Smooth muscle cell (in vitro differentiated cells): ENCODE data around the gene ACO1. TPM values are rescaled to one million over a fixed set of nuclear protein-coding genes. Genes with fewer than 3 reads are reported as not detected.

Experiments
- DNase-seq: peaks from one replicate; lab custom pipeline; 2025; ENCODE audit not compliant: unreplicated experiment; lab: John Stamatoyannopoulos, UW
- H2AFZ ChIP-seq: fragments of 200-600 bp; sonication (generic); 2 replicates; pipeline ENCODE4 v1.6.0; 2016; ENCODE audit warnings: antibody characterized with exemption, low read depth, mild to moderate bottlenecking
- H3F3A ChIP-seq: fragments of 200-600 bp; sonication (generic); 2 replicates; pipeline ENCODE4 v1.6.0; 2017; ENCODE audit warnings: antibody characterized with exemption, low read depth
- H3K27ac ChIP-seq: fragments of 200-600 bp; sonication (generic); 2 replicates; pipeline ENCODE4 v1.5.1; 2016; ENCODE audit warnings: low read depth, mild to moderate bottlenecking
- H3K27me3 ChIP-seq: fragments of 200-600 bp; sonication (generic); 2 replicates; pipeline ENCODE4 v1.6.1; 2016; ENCODE audit warnings: low read depth, mild to moderate bottlenecking
- H3K36me3 ChIP-seq: fragments of 200-600 bp; sonication (generic); 2 replicates; pipeline ENCODE4 v1.5.1; 2016; ENCODE audit warnings: low read depth
- H3K4me1 ChIP-seq: fragments of 200-600 bp; sonication (generic); 2 replicates; pipeline ENCODE4 v1.5.1; 2016; ENCODE audit warnings: low read depth
- H3K4me2 ChIP-seq: fragments of 200-600 bp; sonication (generic); 2 replicates; pipeline ENCODE4 v1.6.0; 2016; ENCODE audit warnings: mild to moderate bottlenecking
- H3K4me3 ChIP-seq: fragments of 200-600 bp; sonication (generic); 2 replicates; pipeline ENCODE4 v1.5.1; 2016; ENCODE audit warnings: mild to moderate bottlenecking
- H3K79me2 ChIP-seq: fragments of 200-600 bp; sonication (generic); 2 replicates; pipeline ENCODE4 v1.6.0; 2016; ENCODE audit warnings: low read depth, mild to moderate bottlenecking
- H3K9ac ChIP-seq: fragments of 200-600 bp; sonication (generic); 2 replicates; pipeline ENCODE4 v1.6.0; 2016; ENCODE audit warnings: low read depth
- H3K9me3 ChIP-seq: fragments of 200-600 bp; sonication (generic); replicated peaks from 2 replicates; pipeline ENCODE4 v1.5.1; 2016; ENCODE audit warnings: low read depth
- H4K20me1 ChIP-seq: fragments of 200-600 bp; sonication (generic); 2 replicates; pipeline ENCODE4 v1.6.0; 2016; ENCODE audit warnings: low read depth
- WGBS: methylation state at CpG from one replicate; pipeline ENCODE4 v1.1.7; 2016; ENCODE audit warnings: low lambda C conversion rate; 5-methylcytosine and 5-hydroxymethylcytosine counted together
- polyA plus RNA-seq: library from polyadenylated mRNA; unstranded; fragments of >200 nt; fragmentation: Nextera tagmentation; extraction: Ambion mirVana; gene quantifications from 2 replicates; pipeline ENCODE4 v1.2.1, GENCODE V29; 2016
- total RNA-seq: library from RNA; depleted of rRNA; stranded (reverse); fragments of >200 nt; gene quantifications from 2 replicates; pipeline ENCODE4 v1.2.3, GENCODE V29; 2014
- TF ChIP-seq, protein P1 (sequence below): fragments of 200-600 bp; sonication (generic); IDR thresholded peaks from 2 replicates; pipeline ENCODE4 v1.5.1; 2017; ENCODE audit warnings: borderline replicate concordance, mild to moderate bottlenecking, antibody characterized with exemption; ENCODE audit not compliant: insufficient read depth, poor library complexity, severe bottlenecking

ACO1 gene
- total and polyA plus RNA-seq, 2 experiments from 2014 or later: 72.3 to 74.4 TPM

DNA sequence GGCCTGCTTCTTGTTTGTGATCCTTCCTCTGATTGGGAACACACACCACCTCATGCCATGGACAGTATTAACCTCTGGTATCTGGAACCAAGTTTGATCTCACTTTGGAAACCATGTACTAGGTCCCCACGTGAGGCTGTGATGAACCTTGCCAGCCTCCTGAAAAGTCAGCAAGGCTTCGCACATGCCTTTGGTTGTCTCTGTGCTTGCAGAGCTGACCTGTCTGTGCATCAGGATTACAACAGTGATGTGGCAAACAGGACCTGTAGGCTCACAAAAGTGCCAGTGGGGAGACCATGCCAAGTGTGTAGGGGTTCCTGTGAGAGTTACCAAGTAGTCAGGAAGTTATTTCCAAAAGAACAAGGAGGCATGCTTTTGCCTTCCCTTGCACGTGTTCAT lies 1.4 kb downstream of the ACO1 start:
- no peaks in the 10 kb centered on the region for H3F3A ChIP-seq
- H3K4me3 ChIP-seq: peak overlapping the region; percentile 78
- peaks cover 53% of the 10 kb centered on the region for H4K20me1 ChIP-seq
- DNase-seq: no peak
- 91% methylated on average over 3 of the region's 3 CpGs for WGBS
- H3K9ac ChIP-seq: no peak overlapping the region
- TF ChIP-seq, protein P1, sequence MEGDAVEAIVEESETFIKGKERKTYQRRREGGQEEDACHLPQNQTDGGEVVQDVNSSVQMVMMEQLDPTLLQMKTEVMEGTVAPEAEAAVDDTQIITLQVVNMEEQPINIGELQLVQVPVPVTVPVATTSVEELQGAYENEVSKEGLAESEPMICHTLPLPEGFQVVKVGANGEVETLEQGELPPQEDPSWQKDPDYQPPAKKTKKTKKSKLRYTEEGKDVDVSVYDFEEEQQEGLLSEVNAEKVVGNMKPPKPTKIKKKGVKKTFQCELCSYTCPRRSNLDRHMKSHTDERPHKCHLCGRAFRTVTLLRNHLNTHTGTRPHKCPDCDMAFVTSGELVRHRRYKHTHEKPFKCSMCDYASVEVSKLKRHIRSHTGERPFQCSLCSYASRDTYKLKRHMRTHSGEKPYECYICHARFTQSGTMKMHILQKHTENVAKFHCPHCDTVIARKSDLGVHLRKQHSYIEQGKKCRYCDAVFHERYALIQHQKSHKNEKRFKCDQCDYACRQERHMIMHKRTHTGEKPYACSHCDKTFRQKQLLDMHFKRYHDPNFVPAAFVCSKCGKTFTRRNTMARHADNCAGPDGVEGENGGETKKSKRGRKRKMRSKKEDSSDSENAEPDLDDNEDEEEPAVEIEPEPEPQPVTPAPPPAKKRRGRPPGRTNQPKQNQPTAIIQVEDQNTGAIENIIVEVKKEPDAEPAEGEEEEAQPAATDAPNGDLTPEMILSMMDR: no peak
- no peak overlapping the region for H2AFZ ChIP-seq
- H3K27ac ChIP-seq: no peak overlapping the region
- H3K36me3 ChIP-seq: no peaks in the 10 kb centered on the region
- peak overlapping the region; percentile 86 for H3K4me2 ChIP-seq
- peaks cover 63% of the 10 kb centered on the region for H3K79me2 ChIP-seq
- H3K4me1 ChIP-seq: peaks cover 10% of the 10 kb centered on the region
- H3K9me3 ChIP-seq: no peaks in the 10 kb centered on the region
- H3K27me3 ChIP-seq: peaks cover 11% of the 10 kb centered on the region

DNA sequence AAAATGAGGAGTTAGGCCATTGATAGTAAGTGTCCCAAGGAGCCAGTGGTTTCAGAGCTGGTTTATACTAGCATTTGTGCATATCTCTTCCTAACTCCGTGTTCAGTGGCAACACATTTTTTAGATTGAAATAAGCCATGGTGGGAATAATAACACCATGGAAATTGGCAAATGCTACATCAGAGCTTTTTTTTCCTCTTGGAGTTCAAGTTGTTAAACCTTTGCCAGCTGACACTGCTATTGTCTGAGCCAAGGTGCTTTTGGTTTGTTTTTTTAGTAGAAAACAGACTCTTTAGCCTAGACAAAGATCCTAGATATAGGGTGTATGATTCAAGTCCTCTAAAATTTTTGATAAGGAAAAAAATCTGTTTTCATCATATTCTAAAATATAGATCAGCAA lies 2.8 kb downstream of the ACO1 start:
- H3K9me3 ChIP-seq: no peaks in the 10 kb centered on the region
- no peak overlapping the region for H3K27ac ChIP-seq
- TF ChIP-seq, protein P1: no peak
- H3K4me1 ChIP-seq: peaks cover 10% of the 10 kb centered on the region
- no peaks in the 10 kb centered on the region for H3F3A ChIP-seq
- peak overlapping the region; percentile 86 for H3K4me2 ChIP-seq
- H3K27me3 ChIP-seq: peaks cover 5% of the 10 kb centered on the region
- H3K36me3 ChIP-seq: no peaks in the 10 kb centered on the region
- H2AFZ ChIP-seq: no peak overlapping the region
- no peak overlapping the region for H3K9ac ChIP-seq
- peaks cover 64% of the 10 kb centered on the region for H4K20me1 ChIP-seq
- DNase-seq: no peak
- 100% methylated on average over 1 of the region's 1 CpG for WGBS
- peaks cover 75% of the 10 kb centered on the region for H3K79me2 ChIP-seq
- no peak overlapping the region for H3K4me3 ChIP-seq

- peaks cover 95% of the 10 kb centered on the region for H3K79me2 ChIP-seq
- DNase-seq: no peak
- no peaks in the 10 kb centered on the region for H3K9me3 ChIP-seq
- H3K4me2 ChIP-seq: no peak overlapping the region
- H3F3A ChIP-seq: no peaks in the 10 kb centered on the region
- peaks cover 78% of the 10 kb centered on the region for H4K20me1 ChIP-seq
- no peak overlapping the region for H2AFZ ChIP-seq
- WGBS: 91% methylated on average over 6 of the region's 6 CpGs
- H3K4me3 ChIP-seq: no peak overlapping the region
- no peaks in the 10 kb centered on the region for H3K27me3 ChIP-seq
- H3K4me1 ChIP-seq: peaks cover 5% of the 10 kb centered on the region
- no peak overlapping the region for H3K9ac ChIP-seq
- no peaks in the 10 kb centered on the region for H3K36me3 ChIP-seq
- TF ChIP-seq, protein P1: no peak
- H3K27ac ChIP-seq: no peak overlapping the region
Observed at GRCh38 chr9:32389365-32389764, 4.9 kb downstream of the ACO1 start.

DNA sequence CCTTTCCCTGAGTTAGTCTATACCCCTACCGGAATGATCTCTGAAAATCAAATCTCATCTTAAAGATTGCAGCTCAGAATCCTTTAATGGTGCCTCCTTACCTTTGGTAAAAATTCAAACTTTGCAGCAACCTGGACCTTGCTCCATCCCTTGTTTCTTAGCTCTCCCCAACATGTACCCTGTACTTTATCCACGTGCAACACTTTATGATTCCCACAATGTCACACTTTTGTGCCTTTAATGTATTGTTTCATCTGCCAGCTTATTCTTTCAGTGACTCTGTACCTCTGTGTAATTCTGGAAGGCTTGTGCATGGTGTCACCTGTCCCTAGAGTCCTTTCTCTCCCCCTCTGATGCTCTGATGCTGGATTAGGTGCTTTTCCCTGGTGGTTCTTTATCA lies 9.5 kb downstream of the ACO1 start:
- Histone ChIP-seq H3K9ac (no peak overlapping the region), H4K20me1 (peaks cover 68% of the 10 kb centered on the region), H3K4me3 (no peak overlapping the region), H3F3A (no peaks in the 10 kb centered on the region), H3K9me3 (no peaks in the 10 kb centered on the region), H3K4me1 (no peaks in the 10 kb centered on the region), H3K36me3 (no peaks in the 10 kb centered on the region), H2AFZ (no peak overlapping the region), H3K79me2 (peaks cover 88% of the 10 kb centered on the region), H3K27ac (no peak overlapping the region), H3K4me2 (peak overlapping the region; percentile 0), H3K27me3 (no peaks in the 10 kb centered on the region)
- 92% methylated on average over 2 of the region's 2 CpGs for WGBS
- TF ChIP-seq, protein P1: no peak
- DNase-seq: no peak
